CD14-positive monocyte (primary cell): ENCODE measurements around the gene SLAMF6. TPM values are rescaled to one million over a fixed set of nuclear protein-coding genes. Genes with fewer than 3 reads are reported as not detected.

Experiments
- DNase-seq, 3 donors: peaks; one replicate each; pipeline ENCODE4 v3.0.0-alpha.2; 2011 to 2022
- H2AFZ ChIP-seq: 2 replicates; pipeline ENCODE4 v1.6.0; 2012; ENCODE audit warnings: mild to moderate bottlenecking, low read depth, low read length, inconsistent platforms; ENCODE audit not compliant: insufficient read depth, poor library complexity, severe bottlenecking
- H3K27ac ChIP-seq, 2 donors: 1 replicate in 1 of 2; 2 replicates in 1 of 2; pipeline ENCODE4 v1.5.1; 2012 to 2013; ENCODE audit warnings: low read length in 2 of 2, control low read depth in 1 of 2, inconsistent platforms in 1 of 2, low read depth in 1 of 2, mild to moderate bottlenecking in 1 of 2
- H3K27me3 ChIP-seq, 2 donors: one replicate each; pipeline versions ENCODE4 v1.6.0 to v1.6.1; 2011 to 2013; ENCODE audit warnings: low read length in 2 of 2; ENCODE audit not compliant: control insufficient read depth in 2 of 2, insufficient read depth in 2 of 2
- H3K36me3 ChIP-seq, 2 donors: replicated peaks in 1 of 2; 1 replicate in 1 of 2; 2 replicates in 1 of 2; pipeline versions ENCODE4 v1.5.1 to v1.6.1; 2012 to 2013; ENCODE audit warnings: low read length in 2 of 2, control low read depth in 1 of 2, inconsistent platforms in 1 of 2, mild to moderate bottlenecking in 1 of 2; ENCODE audit not compliant: insufficient read depth in 2 of 2, control insufficient read depth in 1 of 2
- H3K4me1 ChIP-seq, 2 donors: 1 replicate in 1 of 2; 2 replicates in 1 of 2; pipeline versions ENCODE4 v1.5.1 to v1.6.1; 2012 to 2013; ENCODE audit warnings: low read length in 2 of 2, control low read depth in 1 of 2, inconsistent platforms in 1 of 2, mild to moderate bottlenecking in 1 of 2, moderate library complexity in 1 of 2; ENCODE audit not compliant: insufficient read depth in 2 of 2, control insufficient read depth in 1 of 2
- H3K4me2 ChIP-seq: replicated peaks from 2 replicates; pipeline ENCODE3; 2012; ENCODE audit warnings: low read length, moderate library complexity, mild to moderate bottlenecking; ENCODE audit not compliant: poor library complexity, severe bottlenecking; ENCODE audit errors: extremely low read depth
- H3K4me3 ChIP-seq, 3 experiments: fragments of 200-600 bp in 1 of 3; sonication (generic) in 1 of 3; replicated peaks in 1 of 3; 1 replicate in 2 of 3; 2 replicates in 1 of 3; pipeline ENCODE4 v1.5.1; 2011 to 2013; ENCODE audit warnings: low read length in 3 of 3, mild to moderate bottlenecking in 3 of 3, control low read depth in 2 of 3, low read depth in 2 of 3, inconsistent platforms in 1 of 3, moderate library complexity in 1 of 3
- H3K79me2 ChIP-seq: 2 replicates; pipeline ENCODE4 v1.6.0; 2012; ENCODE audit warnings: mild to moderate bottlenecking, control low read depth, inconsistent platforms, low read length, moderate library complexity; ENCODE audit not compliant: insufficient read depth
- H3K9ac ChIP-seq: 2 replicates; pipeline ENCODE4 v1.6.0; 2017; ENCODE audit warnings: low read length, mild to moderate bottlenecking; ENCODE audit not compliant: insufficient read depth, poor library complexity, severe bottlenecking
- H3K9me3 ChIP-seq, 2 donors: replicated peaks in 1 of 2; 1 replicate in 1 of 2; 2 replicates in 1 of 2; pipeline versions ENCODE4 v1.5.1 to v1.6.1; 2012 to 2013; ENCODE audit warnings: low read length in 2 of 2, control low read depth in 1 of 2; ENCODE audit not compliant: control insufficient read depth in 1 of 2, insufficient read depth in 1 of 2
- H4K20me1 ChIP-seq: 2 replicates; pipeline ENCODE4 v1.6.0; 2012; ENCODE audit warnings: mild to moderate bottlenecking, low read length, control low read depth, moderate library complexity; ENCODE audit not compliant: insufficient read depth
- H3K27ac Mint-ChIP-seq, 7 donors: one replicate each; pipeline ENCODE4 v1.8.0; 2020; ENCODE audit warnings: mild to moderate bottlenecking in 7 of 7, mixed read lengths in 7 of 7, moderate library complexity in 6 of 7, inconsistent platforms in 2 of 7
- H3K27me3 Mint-ChIP-seq, 3 donors: one replicate each; pipeline ENCODE4 v1.8.0; 2021 to 2022; ENCODE audit warnings: low read depth in 3 of 3, mild to moderate bottlenecking in 3 of 3, mixed read lengths in 3 of 3, moderate library complexity in 3 of 3, inconsistent platforms in 1 of 3
- H3K36me3 Mint-ChIP-seq, 2 donors: one replicate each; pipeline ENCODE4 v1.8.0; 2020; ENCODE audit warnings: mixed read lengths in 2 of 2, inconsistent platforms in 1 of 2, mild to moderate bottlenecking in 1 of 2
- H3K4me1 Mint-ChIP-seq: one replicate; pipeline ENCODE4 v1.8.0; 2020; ENCODE audit warnings: mild to moderate bottlenecking, mixed read lengths
- H3K4me3 Mint-ChIP-seq, 2 donors: one replicate each; pipeline ENCODE4 v1.8.0; 2020; ENCODE audit warnings: mild to moderate bottlenecking in 2 of 2, mixed read lengths in 2 of 2, moderate library complexity in 1 of 2
- H3K9me3 Mint-ChIP-seq, 7 donors: one replicate each; pipeline ENCODE4 v1.8.0; 2020 to 2022; ENCODE audit warnings: mixed read lengths in 7 of 7, mild to moderate bottlenecking in 6 of 7, moderate library complexity in 6 of 7, inconsistent platforms in 2 of 7
- CTCF ChIP-seq: fragments of 200-600 bp; IDR thresholded peaks from one replicate; pipeline ENCODE4 v1.8.0; 2022; ENCODE audit warnings: antibody characterized with exemption, mild to moderate bottlenecking
- WGBS: methylation state at CpG from one replicate; pipeline ENCODE4 v1.1.5; 2013; ENCODE audit warnings: missing lambda C conversion rate; ENCODE audit not compliant: insufficient coverage; 5-methylcytosine and 5-hydroxymethylcytosine counted together
- intact Hi-C, 2 donors: fragments of 100-400 bp; cut with micrococcal nuclease; formaldehyde crosslinking; loops; one replicate each; pipeline versions ENCODE4 v1.15.0 to v1.15.1; 2023
- polyA plus RNA-seq, 3 donors: library from polyadenylated mRNA; depleted of rRNA in 1 of 3; unstranded in 2 of 3; stranded (reverse) in 1 of 3; fragments of 300-500 nt in 2 of 3; fragments of >200 nt in 1 of 3; fragmentation: Illumina TruSeq in 2 of 3; gene quantifications; 1 replicate in 2 of 3; 2 replicates in 1 of 3; pipeline ENCODE4 v1.2.3, GENCODE V29; 2012 to 2021

The SLAMF6 gene
- polyA plus RNA-seq, 3 donors = 0.32 to 0.72 (median 0.50) TPM

GRCh38 chr1:160539684-160539989 is 16.6 kb upstream of the SLAMF6 start:
- H3K9ac ChIP-seq = no peak overlapping the region
- Mint-ChIP-seq H3K4me3 (no peak overlapping the region), H3K36me3 (peaks cover 17 to 22% of the 10 kb centered on the region in 2 donors), H3K9me3 (peaks cover 6 to 22% (median 13%) of the 10 kb centered on the region in 7 donors), H3K27me3 (no peaks in the 10 kb centered on the region), H3K27ac (peak overlapping the region in 2 of 7 donors; percentile 56 to 92), H3K4me1 (peaks cover 32% of the 10 kb centered on the region)
- H3K4me1 ChIP-seq = peaks cover 13 to 17% of the 10 kb centered on the region in 2 donors
- no peaks in the 10 kb centered on the region for H3K27me3 ChIP-seq
- peaks cover 4 to 15% of the 10 kb centered on the region in 2 donors for H3K9me3 ChIP-seq
- no peaks in the 10 kb centered on the region for H4K20me1 ChIP-seq
- peaks cover 4% of the 10 kb centered on the region for H3K79me2 ChIP-seq
- no peak overlapping the region for H3K4me3 ChIP-seq
- no peak overlapping the region for H3K27ac ChIP-seq
- no peak for TF ChIP-seq CTCF
- H2AFZ ChIP-seq = no peak overlapping the region
- intact Hi-C loops = no loop called here
- no peak overlapping the region for H3K4me2 ChIP-seq
- H3K36me3 ChIP-seq = no peaks in the 10 kb centered on the region
- DNase-seq = no peak
- WGBS = 53% methylated on average over 3 of the region's 6 CpGs

- Mint-ChIP-seq H3K4me1 (peaks cover 27% of the 10 kb centered on the region), H3K36me3 (peaks cover 17 to 22% of the 10 kb centered on the region in 2 donors), H3K27ac (no peak overlapping the region), H3K9me3 (peaks cover 8 to 27% (median 17%) of the 10 kb centered on the region in 7 donors), H3K4me3 (no peak overlapping the region), H3K27me3 (no peaks in the 10 kb centered on the region)
- H3K79me2 ChIP-seq = no peaks in the 10 kb centered on the region
- no peak overlapping the region for H3K4me3 ChIP-seq
- no peak overlapping the region for H3K4me2 ChIP-seq
- H3K27me3 ChIP-seq = no peaks in the 10 kb centered on the region
- no peak for TF ChIP-seq CTCF
- no peak overlapping the region for H2AFZ ChIP-seq
- no peak overlapping the region for H3K27ac ChIP-seq
- intact Hi-C loops = no loop called here
- H3K36me3 ChIP-seq = no peaks in the 10 kb centered on the region
- no peak for DNase-seq
- H3K9me3 ChIP-seq = peaks cover 4 to 21% of the 10 kb centered on the region in 2 donors
- WGBS = no CpG with 5 or more reads among the region's 5 CpGs
- no peaks in the 10 kb centered on the region for H4K20me1 ChIP-seq
- peaks cover 12 to 17% of the 10 kb centered on the region in 2 donors for H3K4me1 ChIP-seq
- no peak overlapping the region for H3K9ac ChIP-seq
Measured at GRCh38 chr1:160538985-160539651, 16.1 kb upstream of the SLAMF6 start.
